ENCODE measurements around the gene CRYGA. TPM values are rescaled to one million over a fixed set of nuclear protein-coding genes. Genes with fewer than 3 reads are reported as not detected.
"Not testable (repeated sequence)": the region's sequence is repeated elsewhere in the genome, so short reads cannot be mapped to it uniquely, and the experiment has no call there.

CRYGA gene
- total RNA-seq, 1 donor from 2014 or later, result not detected

DNA sequence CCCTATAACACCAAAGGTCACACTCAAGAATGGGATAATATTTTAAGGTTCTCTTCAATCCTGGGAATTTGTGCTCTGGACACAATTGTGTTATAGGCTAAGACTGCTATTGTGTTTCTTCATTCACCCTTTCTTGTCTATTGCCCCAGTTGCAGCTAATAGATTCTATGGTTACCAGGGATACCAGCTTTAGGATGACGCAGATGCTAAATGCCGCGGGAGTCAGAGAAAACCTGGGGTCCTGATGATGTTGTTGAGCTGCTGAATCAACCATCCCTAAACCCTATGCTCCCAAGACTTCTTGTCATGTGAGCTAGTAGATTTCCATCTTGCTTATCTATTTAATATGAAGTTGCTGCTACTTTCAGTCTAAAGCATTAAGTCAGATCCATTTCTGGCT, 44.5 kb downstream of the CRYGA start:
- peak overlapping the region; percentile 15 for H3K27ac Mint-ChIP-seq
- no peaks in the 10 kb centered on the region for H4K20me1 ChIP-seq (ENCODE audit: low read depth)
- no peaks in the 10 kb centered on the region for H3K27me3 ChIP-seq
- peak; percentile 32 for DNase-seq (ENCODE audit: low spot score)
- H3F3A ChIP-seq (ENCODE audit: low read depth), result peaks cover 6% of the 10 kb centered on the region
- peaks cover 5% of the 10 kb centered on the region for H3K27me3 Mint-ChIP-seq (ENCODE audit: insufficient read depth, low read depth)
- H3K36me3 ChIP-seq, result no peaks in the 10 kb centered on the region
- TF ChIP-seq, protein P1, sequence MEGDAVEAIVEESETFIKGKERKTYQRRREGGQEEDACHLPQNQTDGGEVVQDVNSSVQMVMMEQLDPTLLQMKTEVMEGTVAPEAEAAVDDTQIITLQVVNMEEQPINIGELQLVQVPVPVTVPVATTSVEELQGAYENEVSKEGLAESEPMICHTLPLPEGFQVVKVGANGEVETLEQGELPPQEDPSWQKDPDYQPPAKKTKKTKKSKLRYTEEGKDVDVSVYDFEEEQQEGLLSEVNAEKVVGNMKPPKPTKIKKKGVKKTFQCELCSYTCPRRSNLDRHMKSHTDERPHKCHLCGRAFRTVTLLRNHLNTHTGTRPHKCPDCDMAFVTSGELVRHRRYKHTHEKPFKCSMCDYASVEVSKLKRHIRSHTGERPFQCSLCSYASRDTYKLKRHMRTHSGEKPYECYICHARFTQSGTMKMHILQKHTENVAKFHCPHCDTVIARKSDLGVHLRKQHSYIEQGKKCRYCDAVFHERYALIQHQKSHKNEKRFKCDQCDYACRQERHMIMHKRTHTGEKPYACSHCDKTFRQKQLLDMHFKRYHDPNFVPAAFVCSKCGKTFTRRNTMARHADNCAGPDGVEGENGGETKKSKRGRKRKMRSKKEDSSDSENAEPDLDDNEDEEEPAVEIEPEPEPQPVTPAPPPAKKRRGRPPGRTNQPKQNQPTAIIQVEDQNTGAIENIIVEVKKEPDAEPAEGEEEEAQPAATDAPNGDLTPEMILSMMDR (IDR thresholded peaks at IDR 0.05), result no peak
- no peak for TF ChIP-seq EZH2phosphoT487 (IDR thresholded peaks at IDR 0.05)
- TF ChIP-seq EZH2 (IDR thresholded peaks at IDR 0.05), result no peak
- H3K4me1 Mint-ChIP-seq, result peaks cover 13% of the 10 kb centered on the region
- H3K79me2 ChIP-seq (ENCODE audit: low read depth), result no peaks in the 10 kb centered on the region
- H3K36me3 Mint-ChIP-seq, result no peaks in the 10 kb centered on the region
- H3K4me3 ChIP-seq, result no peak overlapping the region
- no peak overlapping the region for H3K4me2 ChIP-seq
- no peaks in the 10 kb centered on the region for H3K9me3 ChIP-seq (ENCODE audit: low read depth)
- H2AFZ ChIP-seq (replicated peaks), result no peak overlapping the region
- H3K4me1 ChIP-seq, result peaks cover 6% of the 10 kb centered on the region
- no peak overlapping the region for H3K27ac ChIP-seq
- H3K9ac ChIP-seq, result no peak overlapping the region
- H3K9me3 Mint-ChIP-seq, result peaks cover 7% of the 10 kb centered on the region
- no peak overlapping the region for H3K4me3 Mint-ChIP-seq

DNA sequence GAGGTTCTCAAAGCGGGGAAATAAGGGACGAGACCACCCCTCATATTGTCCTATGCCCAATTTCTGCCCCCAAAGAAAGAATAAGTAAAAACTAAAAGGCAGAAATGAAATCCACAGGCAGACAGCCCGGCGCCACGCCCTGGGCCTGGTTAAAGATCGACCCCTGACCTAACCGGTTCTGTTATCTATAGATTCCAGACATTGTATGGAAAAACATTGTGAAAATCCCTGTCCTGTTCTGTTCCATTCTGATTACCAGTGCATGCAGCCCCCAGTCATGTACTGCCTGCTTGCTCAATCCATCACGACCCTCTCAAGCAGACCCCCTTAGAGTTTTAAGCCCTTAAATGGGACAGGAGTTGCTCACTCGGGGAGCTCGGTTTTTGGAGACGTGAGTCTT, 46.0 kb downstream of the CRYGA start:
- H3K79me2 ChIP-seq (ENCODE audit: low read depth); H3K9ac ChIP-seq; H3K36me3 Mint-ChIP-seq; H3K4me3 ChIP-seq; H3K9me3 Mint-ChIP-seq; H2AFZ ChIP-seq (replicated peaks); H4K20me1 ChIP-seq (ENCODE audit: low read depth); H3K36me3 ChIP-seq; H3K9me3 ChIP-seq (ENCODE audit: low read depth); DNase-seq (ENCODE audit: low spot score); H3K27ac Mint-ChIP-seq; H3K4me2 ChIP-seq; H3K27me3 ChIP-seq; H3K27ac ChIP-seq: not testable (repeated sequence)
- Mint-ChIP-seq H3K4me3 (peak overlapping the region; percentile 4), H3K27me3 (ENCODE audit: insufficient read depth, low read depth) (peaks cover 10% of the 10 kb centered on the region), H3K4me1 (peaks cover 23% of the 10 kb centered on the region)
- H3K4me1 ChIP-seq, result peaks cover 18% of the 10 kb centered on the region
- H3F3A ChIP-seq (ENCODE audit: low read depth), result peaks cover 18% of the 10 kb centered on the region

DNA sequence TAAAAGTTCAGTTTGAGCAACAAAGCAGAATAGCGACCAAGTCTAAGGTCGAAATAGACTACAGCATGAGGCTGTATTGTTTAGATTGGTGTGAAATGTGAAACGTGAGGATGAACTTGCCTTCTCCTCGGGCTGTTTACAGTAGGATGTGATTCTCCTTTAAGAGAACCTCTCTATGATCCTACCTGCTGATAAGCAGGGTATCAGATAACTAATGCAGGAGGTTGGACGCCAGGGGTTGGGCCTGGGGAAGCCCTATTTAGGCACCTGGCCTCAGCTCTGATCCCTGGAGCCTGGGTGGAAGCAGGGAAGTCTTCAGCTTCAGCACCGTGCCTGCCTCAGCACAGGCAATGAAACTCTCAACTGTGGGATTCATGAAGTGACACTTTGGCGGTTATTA, 50.4 kb downstream of the CRYGA start:
- TF ChIP-seq, protein P1 (IDR thresholded peaks at IDR 0.05), result no peak
- TF ChIP-seq EZH2phosphoT487 (IDR thresholded peaks at IDR 0.05), result no peak
- no peak for TF ChIP-seq EZH2 (IDR thresholded peaks at IDR 0.05)
- Histone ChIP-seq H3K27me3 (no peaks in the 10 kb centered on the region), H2AFZ (replicated peaks) (peak overlapping the region; percentile 70), H3K36me3 (no peaks in the 10 kb centered on the region), H3K4me2 (peak overlapping the region; percentile 64), H3K27ac (no peak overlapping the region), H3K79me2 (ENCODE audit: low read depth) (no peaks in the 10 kb centered on the region), H3K9me3 (ENCODE audit: low read depth) (no peaks in the 10 kb centered on the region), H4K20me1 (ENCODE audit: low read depth) (no peaks in the 10 kb centered on the region), H3K4me1 (peaks cover 12% of the 10 kb centered on the region), H3K9ac (no peak overlapping the region), H3F3A (ENCODE audit: low read depth) (peaks cover 21% of the 10 kb centered on the region), H3K4me3 (peak overlapping the region; percentile 16)
- Mint-ChIP-seq H3K27me3 (ENCODE audit: insufficient read depth, low read depth) (peaks cover 8% of the 10 kb centered on the region), H3K4me1 (peaks cover 18% of the 10 kb centered on the region), H3K4me3 (no peak overlapping the region), H3K27ac (no peak overlapping the region), H3K36me3 (no peaks in the 10 kb centered on the region), H3K9me3 (peaks cover 7% of the 10 kb centered on the region)
- DNase-seq (ENCODE audit: low spot score), result peak; percentile 24

DNA sequence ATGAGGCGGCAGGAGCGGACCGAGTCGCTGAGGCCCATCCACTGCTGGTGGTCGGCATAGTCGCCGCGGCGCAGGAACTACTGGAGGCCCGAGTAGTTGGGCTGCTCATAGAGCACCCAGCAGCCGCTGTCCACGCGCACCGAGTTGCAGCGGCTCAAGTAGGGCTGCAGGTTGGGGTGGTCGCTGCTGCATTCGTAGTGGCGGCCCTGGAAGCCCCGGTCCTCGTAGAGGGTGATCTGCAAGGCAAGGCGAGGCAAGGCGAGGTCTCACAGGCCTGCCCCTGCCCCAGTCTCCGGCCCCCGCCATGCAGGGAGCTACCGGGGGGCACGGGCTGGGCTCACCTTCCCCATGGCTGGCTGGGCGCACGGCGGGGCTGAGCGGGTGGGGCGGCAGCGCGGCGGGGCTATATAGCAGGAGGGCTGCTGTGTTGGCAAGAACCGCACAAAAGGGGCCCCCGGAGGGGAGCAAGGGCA, 51.1 kb downstream of the CRYGA start:
- H3F3A ChIP-seq (ENCODE audit: low read depth), result peaks cover 21% of the 10 kb centered on the region
- peaks cover 12% of the 10 kb centered on the region for H3K4me1 ChIP-seq
- H3K27ac ChIP-seq; H3K36me3 Mint-ChIP-seq; H3K79me2 ChIP-seq (ENCODE audit: low read depth); H3K9me3 Mint-ChIP-seq; H3K27me3 Mint-ChIP-seq (ENCODE audit: insufficient read depth, low read depth); H4K20me1 ChIP-seq (ENCODE audit: low read depth); H3K9ac ChIP-seq; H3K36me3 ChIP-seq; H3K27ac Mint-ChIP-seq; H3K27me3 ChIP-seq; H2AFZ ChIP-seq (replicated peaks); H3K9me3 ChIP-seq (ENCODE audit: low read depth); H3K4me3 Mint-ChIP-seq: not testable (repeated sequence)
- H3K4me2 ChIP-seq, result peak overlapping the region; percentile 64
- peak overlapping the region; percentile 16 for H3K4me3 ChIP-seq
- peaks cover 16% of the 10 kb centered on the region for H3K4me1 Mint-ChIP-seq
- peak; percentile 14 for DNase-seq (ENCODE audit: low spot score)

Other genes starting within 250 kb of the CRYGA start
- gene PLEKHM3, start 138.1 kb downstream of the CRYGA start, total RNA-seq (ENCODE audit: low replicate concordance), result 15.1 and 19.5 TPM in 2 replicates
- gene CRYGD, start 39.1 kb downstream of the CRYGA start, total RNA-seq (ENCODE audit: low replicate concordance), result not detected in 2 replicates
- not detected in 2 replicates for gene CRYGC, start 33.8 kb downstream of the CRYGA start, total RNA-seq (ENCODE audit: low replicate concordance)
- gene CRYGB, start 17.4 kb downstream of the CRYGA start, total RNA-seq (ENCODE audit: low replicate concordance), result 0.65 TPM in 1 of 2 replicates, not detected in the other
- 0.81 TPM in 1 of 2 replicates, not detected in the other for gene C2orf80, start 26.4 kb upstream of the CRYGA start, total RNA-seq (ENCODE audit: low replicate concordance)
- gene IDH1, start 91.5 kb upstream of the CRYGA start, total RNA-seq (ENCODE audit: low replicate concordance), result 236 and 308 TPM in 2 replicates
- 44.0 and 51.6 TPM in 2 replicates for gene PIKFYVE, start 102.7 kb upstream of the CRYGA start, total RNA-seq (ENCODE audit: low replicate concordance)
- not detected in 2 replicates for gene PTH2R, start 243.2 kb upstream of the CRYGA start, total RNA-seq (ENCODE audit: low replicate concordance)

Data from neural progenitor cell (in vitro differentiated cells).